Keratinocyte (primary cell): ENCODE measurements around the gene SVOP. TPM values are rescaled to one million over a fixed set of nuclear protein-coding genes. Genes with fewer than 3 reads are reported as not detected.

Experiments used
- DNase-seq: peaks from one replicate; pipeline ENCODE4 v3.0.0-alpha.2; 2011; ENCODE audit warnings: low read depth, missing footprints, low spot score
- FAIRE-seq: peaks from 2 replicates; lab custom pipeline; 2011; peaks lifted over from hg19 to GRCh38; lab: Jason Lieb, UNC
- H2AFZ ChIP-seq: 2 replicates; pipeline ENCODE4 v1.6.0; 2012; ENCODE audit warnings: low read length, control low read depth, inconsistent platforms; ENCODE audit not compliant: control insufficient read depth
- H3K27ac ChIP-seq: 2 replicates; pipeline ENCODE4 v1.5.1; 2011; ENCODE audit warnings: low read length; ENCODE audit not compliant: control insufficient read depth, insufficient read depth
- H3K27me3 ChIP-seq: 3 replicates; pipeline ENCODE4 v1.6.0; 2011; ENCODE audit warnings: low read length; ENCODE audit not compliant: control insufficient read depth, insufficient read depth; ENCODE audit errors: extremely low read depth
- H3K36me3 ChIP-seq, 2 experiments: 2 replicates in 1 of 2; 3 replicates in 1 of 2; pipeline ENCODE4 v1.5.1; 2011; ENCODE audit warnings: low read length in 2 of 2, mild to moderate bottlenecking in 1 of 2; ENCODE audit not compliant: control insufficient read depth in 2 of 2, insufficient read depth in 2 of 2; ENCODE audit errors: extremely low read depth in 1 of 2
- H3K4me1 ChIP-seq: 3 replicates; pipeline ENCODE4 v1.5.1; 2011; ENCODE audit warnings: low read length; ENCODE audit not compliant: control insufficient read depth, insufficient read depth; ENCODE audit errors: extremely low read depth
- H3K4me2 ChIP-seq: 3 replicates; pipeline ENCODE4 v1.6.0; 2011; ENCODE audit warnings: low read depth, low read length; ENCODE audit not compliant: control insufficient read depth, insufficient read depth; ENCODE audit errors: extremely low read depth
- H3K4me3 ChIP-seq, 3 experiments: fragments of 200-600 bp in 1 of 3; sonication (generic) in 1 of 3; 2 replicates in 2 of 3; 3 replicates in 1 of 3; pipeline ENCODE4 v1.5.1; 2011 to 2016; ENCODE audit warnings: low read length in 3 of 3, mild to moderate bottlenecking in 3 of 3, control low read depth in 2 of 3, inconsistent platforms in 1 of 3, low read depth in 1 of 3, mixed read lengths in 1 of 3, mixed run types in 1 of 3, moderate library complexity in 1 of 3; ENCODE audit not compliant: control insufficient read depth in 2 of 3, insufficient read depth in 2 of 3; ENCODE audit errors: extremely low read depth in 1 of 3
- H3K79me2 ChIP-seq: 2 replicates; pipeline ENCODE4 v1.6.0; 2012; ENCODE audit warnings: low read length; ENCODE audit not compliant: control insufficient read depth, insufficient read depth
- H3K9ac ChIP-seq: 3 replicates; pipeline ENCODE4 v1.6.0; 2011; ENCODE audit warnings: low read length; ENCODE audit not compliant: control insufficient read depth, insufficient read depth; ENCODE audit errors: extremely low read depth
- H3K9me1 ChIP-seq: 3 replicates; pipeline ENCODE4 v1.6.0; 2011; ENCODE audit warnings: low read length; ENCODE audit not compliant: control insufficient read depth, insufficient read depth; ENCODE audit errors: extremely low read depth
- H3K9me3 ChIP-seq: 2 replicates; pipeline ENCODE4 v1.5.1; 2012; ENCODE audit warnings: low read depth, low read length; ENCODE audit not compliant: control insufficient read depth
- H4K20me1 ChIP-seq: 3 replicates; pipeline ENCODE4 v1.6.0; 2011; ENCODE audit warnings: low read length; ENCODE audit not compliant: control insufficient read depth, insufficient read depth; ENCODE audit errors: extremely low read depth
- EZH2 ChIP-seq: IDR thresholded peaks from one replicate; pipeline ENCODE4 v1.6.1; 2012; ENCODE audit warnings: inconsistent platforms, mild to moderate bottlenecking, low read length, moderate library complexity
- dilution Hi-C: fragments of 300-500 bp; cut with MboI; formaldehyde crosslinking; loops from one replicate; pipeline ENCODE4 v1.7.0; 2020; ENCODE audit warnings: low sequenced_read_pairs; ENCODE audit not compliant: extremely low pct_ligation_motif_present
- polyA plus RNA-seq, 5 experiments: library from polyadenylated mRNA; depleted of rRNA in 3 of 5; stranded (reverse) in 3 of 5; stranded (forward) in 1 of 5; unstranded in 1 of 5; fragments of >200 nt; gene quantifications; 1 replicate in 1 of 5; 2 replicates in 3 of 5; 3 replicates in 1 of 5; pipeline versions ENCODE4 v1.2.1 to v1.2.3, GENCODE V29; 2011 to 2012; ENCODE audit warnings: missing spikeins in 2 of 5, low read depth in 1 of 5, low replicate concordance in 1 of 5
- TF ChIP-seq, protein P1 (sequence below), 3 experiments: IDR thresholded peaks in 1 of 3; conservative IDR thresholded peaks in 1 of 3; optimal IDR thresholded peaks in 1 of 3; 2 replicates in 2 of 3; 3 replicates in 1 of 3; pipeline versions ENCODE3 to v1.5.1; 2011; ENCODE audit warnings: low read length in 3 of 3, mild to moderate bottlenecking in 3 of 3, moderate library complexity in 2 of 3, control low read depth in 1 of 3, inconsistent platforms in 1 of 3; ENCODE audit not compliant: insufficient read depth in 2 of 3; ENCODE audit errors: extremely low read depth in 1 of 3

SVOP gene
- polyA plus RNA-seq, 1 donor (not counting 4 experiments of a cell fraction or from before 2014, with no cell fraction given) = not detected

DNA sequence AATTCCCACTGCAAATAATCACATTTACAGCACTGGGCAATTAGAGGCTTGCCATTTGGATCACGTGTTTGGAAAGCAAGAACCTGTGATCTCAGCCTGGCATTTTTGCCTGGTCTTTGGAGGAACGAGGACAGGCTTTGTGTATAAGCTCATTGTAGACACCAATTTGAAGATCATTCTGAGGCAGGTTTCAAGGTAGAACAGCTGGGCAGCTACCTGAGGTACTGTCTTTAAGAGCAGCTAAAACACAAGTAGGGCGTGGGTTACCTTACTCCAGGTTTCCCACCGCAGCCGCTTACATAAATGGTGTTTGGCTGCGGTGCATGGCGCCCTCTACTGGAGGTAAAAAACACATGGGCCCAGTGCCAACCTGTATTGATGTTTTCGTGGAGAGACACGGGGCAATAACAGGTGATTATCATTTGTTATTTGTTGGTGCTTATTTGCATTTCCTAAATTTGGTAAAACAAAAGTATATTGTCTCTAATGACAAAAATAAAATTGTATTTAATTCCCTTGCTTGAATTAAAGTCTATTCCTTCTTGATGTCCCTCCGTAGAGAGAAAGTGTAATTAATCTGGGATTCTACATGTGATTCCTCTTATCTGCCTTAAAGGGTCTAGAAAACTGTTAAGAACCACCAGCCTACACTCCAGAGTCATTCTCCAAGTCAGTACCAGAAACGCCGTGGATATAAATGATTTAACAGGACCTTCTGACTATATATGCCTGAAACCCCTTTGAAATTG lies 69.7 kb downstream of the SVOP start:
- H3K9ac ChIP-seq = peak overlapping the region; percentile 35
- H3K9me1 ChIP-seq = no peaks in the 10 kb centered on the region
- peak; percentile 63 for FAIRE-seq
- peaks cover 14% of the 10 kb centered on the region for H3K4me1 ChIP-seq
- peak overlapping the region; percentile 82 for H2AFZ ChIP-seq
- peak overlapping the region in 1 of 3 experiments; percentile 9 for H3K4me3 ChIP-seq
- H3K9me3 ChIP-seq = no peaks in the 10 kb centered on the region
- peak overlapping the region; percentile 71 for H3K4me2 ChIP-seq
- H3K27me3 ChIP-seq = no peaks in the 10 kb centered on the region
- no peak overlapping the region for H3K27ac ChIP-seq
- no peaks in the 10 kb centered on the region for H3K36me3 ChIP-seq
- dilution Hi-C loops = no loop called here
- TF ChIP-seq, protein P1, sequence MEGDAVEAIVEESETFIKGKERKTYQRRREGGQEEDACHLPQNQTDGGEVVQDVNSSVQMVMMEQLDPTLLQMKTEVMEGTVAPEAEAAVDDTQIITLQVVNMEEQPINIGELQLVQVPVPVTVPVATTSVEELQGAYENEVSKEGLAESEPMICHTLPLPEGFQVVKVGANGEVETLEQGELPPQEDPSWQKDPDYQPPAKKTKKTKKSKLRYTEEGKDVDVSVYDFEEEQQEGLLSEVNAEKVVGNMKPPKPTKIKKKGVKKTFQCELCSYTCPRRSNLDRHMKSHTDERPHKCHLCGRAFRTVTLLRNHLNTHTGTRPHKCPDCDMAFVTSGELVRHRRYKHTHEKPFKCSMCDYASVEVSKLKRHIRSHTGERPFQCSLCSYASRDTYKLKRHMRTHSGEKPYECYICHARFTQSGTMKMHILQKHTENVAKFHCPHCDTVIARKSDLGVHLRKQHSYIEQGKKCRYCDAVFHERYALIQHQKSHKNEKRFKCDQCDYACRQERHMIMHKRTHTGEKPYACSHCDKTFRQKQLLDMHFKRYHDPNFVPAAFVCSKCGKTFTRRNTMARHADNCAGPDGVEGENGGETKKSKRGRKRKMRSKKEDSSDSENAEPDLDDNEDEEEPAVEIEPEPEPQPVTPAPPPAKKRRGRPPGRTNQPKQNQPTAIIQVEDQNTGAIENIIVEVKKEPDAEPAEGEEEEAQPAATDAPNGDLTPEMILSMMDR (optimal IDR thresholded peaks at IDR 0.05 in 1 of 3, IDR thresholded peaks at IDR 0.05 in 1 of 3, conservative IDR thresholded peaks at IDR 0.05 in 1 of 3; ENCODE audit: extremely low read depth in 1 of 3, insufficient read depth in 2 of 3, low read length in 3 of 3) = peak; percentile 80 to 87 (median 84)
- no peak for TF ChIP-seq EZH2
- peak; percentile 41 for DNase-seq
- H3K79me2 ChIP-seq = no peaks in the 10 kb centered on the region
- H4K20me1 ChIP-seq = no peaks in the 10 kb centered on the region

DNA sequence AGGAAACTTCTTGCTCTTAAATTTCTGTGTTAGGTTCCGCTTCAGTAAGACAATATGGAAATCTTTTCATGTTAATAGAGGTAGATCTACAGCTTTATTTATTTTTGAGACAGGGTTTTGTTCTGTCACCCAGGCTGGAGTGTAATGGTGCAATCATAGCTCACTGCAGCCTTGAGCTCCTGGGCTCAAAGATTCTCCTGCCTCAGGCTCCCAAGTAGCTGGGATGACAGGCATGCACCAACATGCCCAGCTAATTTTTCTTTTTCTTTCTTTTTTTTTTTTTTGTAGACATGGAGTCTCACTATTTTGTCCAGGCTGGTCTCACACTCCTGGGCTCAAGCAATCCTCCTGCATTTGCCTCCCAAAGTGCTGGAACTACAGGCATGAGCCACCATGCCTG lies 70.9 kb downstream of the SVOP start:
- Histone ChIP-seq H3K4me1 (peaks cover 14% of the 10 kb centered on the region), H3K4me2 (peak overlapping the region; percentile 62), H4K20me1 (no peaks in the 10 kb centered on the region), H3K36me3 (no peaks in the 10 kb centered on the region), H3K27me3 (no peaks in the 10 kb centered on the region), H3K9ac (no peak overlapping the region), H3K27ac (no peak overlapping the region), H3K9me3 (no peaks in the 10 kb centered on the region), H3K4me3 (peak overlapping the region in 1 of 3 experiments; percentile 39), H3K9me1 (no peaks in the 10 kb centered on the region), H2AFZ (peak overlapping the region; percentile 36), H3K79me2 (no peaks in the 10 kb centered on the region)
- no peak for DNase-seq
- FAIRE-seq = no peak
- dilution Hi-C loops = no loop called here
- TF ChIP-seq EZH2 = no peak
- TF ChIP-seq, protein P1 (optimal IDR thresholded peaks at IDR 0.05 in 1 of 3, IDR thresholded peaks at IDR 0.05 in 1 of 3, conservative IDR thresholded peaks at IDR 0.05 in 1 of 3; ENCODE audit: extremely low read depth in 1 of 3, insufficient read depth in 2 of 3, low read length in 3 of 3) = no peak
